ENCODE data around the gene NFATC1.

Gene NFATC1

DNA sequence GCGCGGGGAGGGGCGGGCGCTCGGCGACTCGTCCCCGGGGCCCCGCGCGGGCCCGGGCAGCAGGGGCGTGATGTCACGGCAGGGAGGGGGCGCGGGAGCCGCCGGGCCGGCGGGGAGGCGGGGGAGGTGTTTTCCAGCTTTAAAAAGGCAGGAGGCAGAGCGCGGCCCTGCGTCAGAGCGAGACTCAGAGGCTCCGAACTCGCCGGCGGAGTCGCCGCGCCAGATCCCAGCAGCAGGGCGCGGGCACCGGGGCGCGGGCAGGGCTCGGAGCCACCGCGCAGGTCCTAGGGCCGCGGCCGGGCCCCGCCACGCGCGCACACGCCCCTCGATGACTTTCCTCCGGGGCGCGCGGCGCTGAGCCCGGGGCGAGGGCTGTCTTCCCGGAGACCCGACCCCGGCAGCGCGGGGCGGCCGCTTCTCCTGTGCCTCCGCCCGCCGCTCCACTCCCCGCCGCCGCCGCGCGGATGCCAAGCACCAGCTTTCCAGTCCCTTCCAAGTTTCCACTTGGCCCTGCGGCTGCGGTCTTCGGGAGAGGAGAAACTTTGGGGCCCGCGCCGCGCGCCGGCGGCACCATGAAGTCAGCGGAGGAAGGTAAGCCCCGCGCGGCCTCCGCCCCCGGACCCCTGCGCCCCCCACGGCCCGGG is at the start of gene NFATC1:
TSS of gene NFATC1 (plus strand) at position 170 of the 644 bp plus-strand sequence. CDS start at position 465, 295 bp downstream.
- DNase-seq, result peak; percentile 93

DNA sequence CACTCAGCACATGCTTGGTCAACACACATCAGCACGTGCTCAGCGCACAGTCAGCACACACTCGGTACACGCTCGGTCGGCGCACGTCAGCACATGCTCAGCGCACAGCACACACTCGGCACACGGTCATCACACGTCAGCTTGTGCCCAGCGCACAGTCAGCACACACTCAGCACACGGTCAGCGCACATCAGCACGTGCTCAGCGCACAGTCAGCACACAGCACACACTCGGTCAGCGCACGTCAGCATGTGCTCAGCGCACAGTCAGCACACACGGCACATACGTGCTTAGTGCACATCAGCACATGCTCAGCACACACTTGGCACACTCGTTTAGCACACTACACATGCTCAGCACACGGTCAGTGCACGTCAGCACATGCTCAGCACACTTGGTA is 49.7 kb upstream of the NFATC1 start:
- DNase-seq, result peak; percentile 23

DNA sequence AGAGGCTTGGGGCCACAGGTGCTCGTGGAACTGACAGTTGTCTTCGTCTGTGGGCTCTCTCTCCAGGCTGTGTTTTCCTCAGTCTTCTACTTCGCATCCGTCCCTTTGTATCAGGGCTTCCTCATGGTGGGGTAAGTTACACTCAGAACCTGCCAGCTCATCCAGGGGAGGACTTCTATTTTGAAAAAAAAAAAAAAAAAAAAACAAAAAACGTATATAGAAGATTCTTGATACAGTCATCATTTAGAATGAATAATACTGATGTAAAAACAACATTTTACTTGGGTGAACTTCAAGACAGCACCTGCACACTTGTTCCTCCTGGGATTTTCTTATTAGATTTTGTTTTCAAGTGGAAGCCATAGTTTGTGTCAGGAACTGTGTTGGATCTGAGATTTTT is 47.7 kb upstream of the NFATC1 start:
- no peak for DNase-seq

DNA sequence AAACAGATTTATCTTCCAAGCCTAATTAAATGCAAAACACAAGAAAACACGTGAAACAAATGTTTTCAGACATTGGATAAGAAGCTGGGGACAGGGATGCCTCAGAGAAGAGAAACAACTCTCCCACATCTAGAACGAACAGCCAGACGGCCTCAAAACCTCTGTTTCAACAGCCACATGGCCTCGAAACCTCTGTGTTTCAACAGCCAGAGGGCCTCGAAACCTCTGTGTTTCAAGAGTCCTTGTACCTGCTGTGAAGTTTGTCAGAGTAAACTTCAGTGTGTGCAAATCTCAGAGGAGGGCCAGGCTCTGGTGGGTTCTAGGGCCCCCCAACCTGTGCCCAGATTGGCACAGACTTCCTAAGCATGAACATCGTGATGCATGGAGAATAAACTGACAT is 43.3 kb upstream of the NFATC1 start:
- no peak for DNase-seq

DNA sequence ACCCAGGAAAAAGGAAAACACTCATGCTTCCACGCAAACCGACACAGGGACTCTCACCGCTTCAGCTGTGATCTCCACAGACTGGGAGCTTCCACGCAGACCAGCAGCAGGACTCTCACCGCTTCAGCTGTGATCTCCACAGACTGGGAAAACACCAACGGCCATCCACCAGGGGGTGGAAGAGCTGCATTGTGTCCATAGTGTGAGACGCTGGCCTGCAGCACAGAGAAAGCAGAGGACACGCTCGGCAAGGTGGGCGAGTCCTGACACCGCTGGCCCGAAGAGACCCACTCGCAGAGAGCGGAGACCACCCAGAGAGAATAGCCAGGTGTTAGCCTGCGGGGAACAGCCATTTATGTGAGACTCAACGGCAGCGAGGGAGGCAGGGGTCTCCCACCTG is 42.5 kb upstream of the NFATC1 start:
- no peak for DNase-seq

DNA sequence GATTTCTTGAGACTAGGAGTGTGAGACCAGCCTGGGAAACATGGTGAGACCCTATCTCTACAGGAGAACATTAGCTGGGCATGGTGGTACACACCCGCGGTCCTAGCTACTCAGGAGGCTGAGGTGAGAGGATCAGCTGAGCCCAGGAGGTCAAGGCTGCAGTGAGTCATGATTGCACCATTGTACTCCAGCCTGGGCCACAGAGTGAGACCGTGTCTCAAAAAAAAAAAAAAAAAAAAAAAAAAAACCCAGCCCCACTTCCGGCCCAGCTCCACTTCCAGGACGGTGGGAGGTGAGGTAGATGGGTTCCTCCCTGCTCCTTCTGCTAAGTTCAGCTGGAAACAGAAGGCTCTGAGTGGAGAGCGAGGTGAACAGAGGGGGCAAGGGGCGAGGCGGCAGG is 41.4 kb upstream of the NFATC1 start:
- DNase-seq, result no peak

DNA sequence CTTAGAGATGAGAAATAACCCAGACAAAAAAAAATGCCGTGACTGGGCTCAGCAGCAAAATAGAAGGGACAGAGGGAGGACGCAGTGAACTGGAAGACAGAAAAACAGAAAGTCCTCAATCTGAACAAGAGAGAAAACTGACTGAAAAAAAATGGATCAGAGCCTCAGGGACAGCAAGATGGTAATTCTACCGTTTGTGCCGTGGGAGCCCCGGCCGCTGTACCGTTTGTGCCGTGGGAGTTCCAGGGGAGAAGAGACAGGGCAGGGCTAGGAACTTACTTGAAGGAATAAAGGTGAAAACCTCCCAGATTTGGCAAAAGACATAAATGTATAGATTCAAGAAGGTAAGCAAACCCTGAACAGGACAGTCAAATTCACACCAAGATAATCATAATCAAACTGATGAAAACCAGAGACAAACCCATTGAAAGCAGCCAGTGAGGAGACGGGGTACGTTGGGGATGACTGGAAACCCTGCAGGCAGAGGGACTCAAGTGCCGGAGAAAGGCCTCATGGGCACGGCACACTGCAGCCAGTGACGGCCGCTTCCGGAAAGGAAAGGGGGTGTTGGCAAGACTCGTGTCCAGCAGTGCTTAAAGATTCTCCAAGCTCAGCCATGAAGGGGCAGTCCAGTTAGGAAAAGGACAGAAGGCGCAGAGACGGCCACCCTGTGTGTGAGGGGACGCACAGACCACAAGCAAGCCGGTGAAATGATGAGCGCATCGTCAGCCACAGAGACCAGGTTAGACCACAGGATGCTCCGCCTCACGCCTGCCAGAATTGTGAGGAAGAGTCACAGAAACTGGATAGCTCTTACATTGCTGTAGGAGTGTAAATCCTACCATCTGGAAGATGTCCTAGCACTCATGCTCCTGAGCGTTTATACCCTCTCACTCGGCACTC is 40.0 kb upstream of the NFATC1 start:
- DNase-seq, result peak; percentile 20

DNA sequence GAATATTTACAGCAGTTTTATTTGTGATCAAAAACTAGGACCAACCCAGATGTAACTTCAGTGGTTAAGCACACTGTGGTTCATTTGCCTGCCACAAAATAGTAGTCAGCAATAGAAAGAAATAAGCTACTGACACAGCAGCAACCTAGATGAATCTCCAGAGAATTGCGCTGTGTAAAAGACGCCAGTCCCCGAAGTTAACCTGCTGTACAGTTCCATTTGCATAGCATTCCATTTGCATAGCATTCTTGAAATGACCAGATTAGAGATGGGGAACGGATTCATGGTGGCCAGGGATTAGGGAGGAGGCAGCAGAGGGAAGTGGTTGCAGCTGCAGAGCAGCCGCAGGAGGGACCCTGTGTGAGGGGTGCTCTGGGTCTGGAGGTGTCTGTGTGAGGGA is 39.3 kb upstream of the NFATC1 start:
- DNase-seq, result peak; percentile 23

DNA sequence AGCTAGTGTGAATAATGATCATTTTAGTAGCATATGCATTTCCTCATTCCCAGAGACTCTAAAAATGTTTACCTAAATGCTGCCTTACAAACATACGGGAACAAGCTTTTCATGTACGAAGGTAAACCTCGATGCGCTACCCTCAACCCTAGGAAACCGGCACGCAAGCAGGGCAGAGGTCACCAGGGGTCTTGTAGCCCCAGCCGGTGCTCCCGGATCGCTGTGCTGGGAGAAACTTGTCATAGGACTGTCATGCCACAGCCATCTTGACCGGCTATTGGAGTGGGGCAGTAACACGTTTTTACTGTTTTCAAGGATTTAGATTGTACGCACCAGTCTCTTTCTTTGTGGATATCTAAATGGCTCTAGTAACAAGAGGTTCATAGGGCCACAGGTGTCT is 34.8 kb upstream of the NFATC1 start:
- DNase-seq, result peak; percentile 15

DNA sequence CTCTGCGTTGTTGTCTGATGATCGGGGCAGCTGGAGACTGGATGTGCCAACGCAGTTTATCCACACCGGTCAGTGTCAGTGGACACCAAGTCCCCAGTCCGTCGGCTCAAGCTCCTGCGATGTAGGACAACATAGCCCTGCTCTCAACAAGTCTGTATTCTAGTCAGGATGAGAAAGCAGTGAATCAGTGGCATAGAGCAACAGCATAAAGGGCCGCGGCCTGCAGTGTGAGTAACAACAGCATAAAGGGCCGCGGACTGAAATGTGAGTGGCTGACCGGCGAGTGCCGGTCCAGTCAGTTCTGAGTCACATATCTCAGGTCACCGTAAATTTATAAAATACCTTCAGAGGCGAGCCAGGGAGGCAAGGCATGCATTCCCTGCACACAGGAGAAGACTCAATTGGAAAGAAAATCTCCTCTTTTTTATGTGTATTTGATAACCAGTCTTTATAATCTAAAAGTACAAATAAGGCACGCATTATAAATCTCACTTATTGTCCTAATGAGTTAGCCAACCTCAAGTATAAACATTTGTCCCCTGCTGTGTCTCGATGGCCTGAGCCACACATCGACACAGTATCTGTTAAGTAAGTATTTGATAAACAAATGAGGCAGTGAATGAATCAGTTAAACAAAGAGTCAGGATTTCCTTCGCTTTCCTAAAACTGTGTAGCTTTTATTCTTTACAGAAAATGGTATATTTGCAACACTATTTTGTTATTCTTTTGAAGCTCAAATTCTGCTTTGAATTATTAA is 33.8 kb upstream of the NFATC1 start:
- DNase-seq, result peak; percentile 37

DNA sequence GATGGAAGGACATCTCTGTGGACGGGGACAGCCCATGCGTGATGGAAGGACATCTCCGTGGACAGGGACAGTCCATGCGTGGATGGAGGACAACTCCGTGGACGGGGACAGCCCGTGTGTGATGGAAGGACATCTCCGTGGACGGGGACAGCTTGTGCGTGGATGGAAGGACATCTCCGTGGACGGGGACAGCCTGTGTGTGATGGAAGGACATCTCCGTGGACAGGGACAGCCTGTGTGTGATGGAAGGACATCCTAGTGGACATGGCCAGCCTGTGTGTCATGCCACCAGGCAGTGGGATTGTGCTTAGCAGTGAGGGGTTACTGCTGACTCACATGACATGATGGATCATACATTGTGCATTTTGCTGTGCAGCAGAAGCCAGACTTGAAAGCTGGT is 30.0 kb upstream of the NFATC1 start:
- DNase-seq, result peak; percentile 30

DNA sequence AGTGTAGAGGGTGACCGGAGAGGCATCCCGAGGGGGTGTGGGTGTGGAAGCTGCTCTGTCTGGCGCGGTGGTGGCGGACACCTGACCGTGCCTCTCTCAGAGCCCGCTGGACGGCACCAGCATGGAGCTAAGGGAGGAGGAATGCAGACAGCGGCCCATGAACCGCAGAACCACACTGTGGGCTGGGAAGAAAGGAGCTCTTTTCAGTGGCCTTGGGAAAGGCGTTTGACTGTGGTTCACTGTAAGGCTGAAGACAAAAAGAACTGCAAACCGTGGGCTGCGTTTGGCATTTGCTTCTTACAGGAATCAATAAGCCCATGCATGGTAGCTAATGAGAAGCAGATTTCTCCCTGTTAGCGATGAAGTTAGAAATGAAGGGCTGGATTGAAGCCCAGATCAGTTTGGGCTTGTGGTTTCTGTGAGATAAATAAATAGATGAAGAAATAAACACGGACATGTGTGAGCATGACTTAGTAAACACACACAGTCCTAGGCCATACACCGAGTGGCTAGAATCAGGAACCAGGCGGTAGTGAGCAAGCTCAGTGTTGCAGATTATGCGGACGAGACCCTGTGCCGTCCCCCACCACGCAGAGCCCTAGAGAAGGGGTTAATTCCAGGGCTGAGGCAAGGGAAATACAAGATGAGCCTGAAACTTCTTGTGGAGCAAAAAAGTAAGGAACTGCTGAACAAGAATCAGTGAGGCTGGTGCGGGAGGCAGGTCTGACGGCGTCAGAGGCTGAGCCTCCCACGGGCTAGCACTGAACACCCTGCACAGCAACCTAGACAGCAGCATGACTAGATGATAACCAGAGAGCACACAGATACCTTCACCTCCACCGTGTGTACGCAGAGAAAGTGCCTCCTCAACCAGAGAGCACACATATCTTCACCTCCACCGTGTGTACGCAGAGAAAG is 29.3 kb upstream of the NFATC1 start:
- peak; percentile 44 for DNase-seq

DNA sequence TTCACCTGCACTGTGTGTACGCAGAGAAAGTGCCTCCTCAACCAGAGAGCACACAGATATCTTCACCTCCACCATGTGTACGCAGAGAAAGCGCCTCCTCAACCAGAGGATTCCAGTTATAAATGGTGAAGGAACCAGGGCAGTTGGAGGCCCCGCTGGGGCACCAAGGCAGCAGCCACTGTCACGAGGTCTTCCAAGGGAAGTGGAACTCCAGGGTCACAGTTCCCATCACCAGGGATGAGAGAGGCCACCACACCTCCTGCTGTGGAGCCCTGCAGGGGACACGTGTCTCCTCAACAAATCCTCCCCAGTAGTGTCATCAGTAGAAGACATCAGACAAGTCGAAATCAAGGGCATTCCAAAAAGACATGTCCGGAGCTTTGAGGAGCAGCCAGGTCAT is 28.2 kb upstream of the NFATC1 start:
- peak; percentile 32 for DNase-seq

DNA sequence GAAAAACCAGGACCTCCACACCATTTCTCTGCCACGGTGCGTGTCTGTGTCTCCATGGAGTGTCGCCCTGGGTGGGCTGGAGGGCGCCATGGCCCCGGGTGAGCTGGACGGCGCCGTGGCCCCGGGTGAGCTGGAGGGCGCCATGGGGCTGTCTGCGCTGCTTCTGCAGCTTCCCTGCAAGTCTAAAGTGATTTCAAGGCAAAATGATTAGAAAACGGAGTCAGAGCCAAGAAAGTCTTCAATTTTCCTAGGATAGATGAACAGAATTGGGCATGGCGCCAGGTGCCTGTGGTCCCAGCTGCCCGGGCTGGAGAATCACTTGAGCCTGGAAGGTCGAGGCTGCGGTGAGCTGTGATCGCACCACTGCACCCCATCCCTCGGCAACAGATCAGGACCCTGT is 27.7 kb upstream of the NFATC1 start:
- peak; percentile 41 for DNase-seq

DNA sequence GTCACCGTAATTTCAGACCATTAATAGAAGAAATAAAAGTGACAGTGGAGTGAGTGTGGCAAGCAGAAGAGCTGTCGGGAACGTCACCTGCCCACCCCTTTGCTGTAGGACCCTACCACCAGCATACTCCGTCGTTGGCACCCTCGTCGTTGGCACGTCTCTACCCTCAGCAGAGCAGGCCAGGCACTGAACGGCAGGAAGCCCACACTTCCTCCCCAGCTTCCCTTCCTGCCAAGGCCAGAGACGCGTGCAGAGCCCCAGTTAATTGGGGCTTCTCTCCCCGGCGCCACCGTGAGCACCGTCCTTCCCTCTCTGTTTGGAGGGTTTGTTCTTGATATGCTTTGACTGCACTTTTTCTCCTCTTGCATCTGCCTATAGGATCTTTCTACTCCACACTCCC is 27.0 kb upstream of the NFATC1 start:
- peak; percentile 9 for DNase-seq

DNA sequence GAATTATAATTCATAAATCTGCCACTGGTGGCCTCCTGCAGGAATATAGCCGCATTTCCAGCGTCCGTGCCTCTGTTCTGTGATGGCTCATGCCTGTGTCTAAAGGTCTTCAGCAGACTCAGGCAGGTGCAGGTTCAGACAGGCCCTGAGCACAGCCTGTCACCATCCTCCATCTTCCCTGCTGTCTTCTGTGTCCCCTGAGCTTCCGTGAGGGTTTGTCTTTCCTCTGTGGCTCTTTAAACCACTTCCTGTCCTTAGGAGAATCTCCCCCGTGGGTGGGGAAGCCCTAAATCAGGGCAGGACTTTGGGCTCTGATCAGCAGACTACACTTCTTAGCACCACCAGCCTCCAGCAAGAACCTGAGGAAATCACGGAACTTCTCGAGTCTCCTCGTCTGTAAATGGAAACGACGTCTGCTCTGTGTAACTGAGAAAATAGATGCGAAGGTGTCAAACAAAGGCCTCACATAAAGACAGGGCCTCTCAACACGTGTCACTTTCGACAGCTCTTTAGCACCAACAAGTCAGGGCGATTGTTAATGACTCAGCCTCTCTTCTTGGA is 24.1 kb upstream of the NFATC1 start:
- peak; percentile 29 for DNase-seq

DNA sequence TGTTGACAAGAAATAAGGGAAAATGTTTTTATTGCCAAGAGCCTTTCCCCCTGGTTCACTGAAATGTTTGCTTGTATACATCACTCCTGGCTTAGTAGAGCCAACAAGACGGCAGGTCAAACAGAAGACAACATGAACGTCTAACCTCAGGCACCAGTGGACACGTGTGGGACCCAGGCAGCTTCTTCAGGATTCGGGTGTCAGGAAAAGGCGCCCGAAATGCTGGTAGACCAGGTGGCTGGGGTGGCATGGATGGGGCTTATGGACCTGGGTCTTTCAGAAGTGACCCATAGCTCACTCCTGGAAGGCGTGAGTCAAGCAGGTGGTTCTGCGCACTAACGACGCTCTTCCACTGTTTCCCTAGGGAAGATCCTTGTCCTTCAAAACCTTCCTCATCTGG is 23.3 kb upstream of the NFATC1 start:
- DNase-seq, result peak; percentile 12

DNA sequence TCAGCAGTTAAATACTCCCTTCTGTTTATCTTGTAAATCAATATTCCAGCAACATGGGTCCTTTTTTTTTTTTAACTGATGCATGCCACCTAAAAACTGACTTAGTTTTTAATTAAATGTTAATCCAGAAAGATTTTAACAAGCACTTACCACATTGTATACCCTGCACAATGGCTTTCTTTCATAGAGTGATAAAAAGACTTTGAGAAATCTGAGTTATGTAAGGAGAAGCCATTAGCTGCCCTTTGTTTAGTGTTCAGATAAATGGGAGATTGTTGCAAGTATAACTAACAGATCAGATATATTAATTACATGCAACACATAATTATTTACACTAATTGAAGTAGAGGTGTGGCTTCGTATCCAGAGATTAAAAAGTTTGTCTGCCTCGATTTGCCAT is 22.7 kb upstream of the NFATC1 start:
- DNase-seq, result no peak

DNA sequence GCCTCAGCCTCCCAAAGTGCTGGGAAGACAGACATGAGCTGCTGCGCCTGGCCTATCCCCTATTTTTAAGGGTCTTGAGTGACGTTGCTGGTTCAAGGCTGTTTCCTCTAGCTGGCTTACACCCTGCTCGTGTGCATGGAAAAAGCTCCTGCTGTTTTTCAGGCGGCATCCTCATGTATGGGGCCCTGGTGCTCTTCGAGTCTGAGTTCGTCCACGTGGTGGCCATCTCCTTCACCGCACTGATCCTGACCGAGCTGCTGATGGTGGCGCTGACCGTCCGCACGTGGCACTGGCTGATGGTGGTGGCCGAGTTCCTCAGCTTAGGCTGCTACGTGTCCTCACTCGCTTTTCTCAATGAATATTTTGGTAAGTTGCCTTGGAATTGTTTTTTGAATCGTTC is 22.0 kb upstream of the NFATC1 start:
- peak; percentile 13 for DNase-seq

DNA sequence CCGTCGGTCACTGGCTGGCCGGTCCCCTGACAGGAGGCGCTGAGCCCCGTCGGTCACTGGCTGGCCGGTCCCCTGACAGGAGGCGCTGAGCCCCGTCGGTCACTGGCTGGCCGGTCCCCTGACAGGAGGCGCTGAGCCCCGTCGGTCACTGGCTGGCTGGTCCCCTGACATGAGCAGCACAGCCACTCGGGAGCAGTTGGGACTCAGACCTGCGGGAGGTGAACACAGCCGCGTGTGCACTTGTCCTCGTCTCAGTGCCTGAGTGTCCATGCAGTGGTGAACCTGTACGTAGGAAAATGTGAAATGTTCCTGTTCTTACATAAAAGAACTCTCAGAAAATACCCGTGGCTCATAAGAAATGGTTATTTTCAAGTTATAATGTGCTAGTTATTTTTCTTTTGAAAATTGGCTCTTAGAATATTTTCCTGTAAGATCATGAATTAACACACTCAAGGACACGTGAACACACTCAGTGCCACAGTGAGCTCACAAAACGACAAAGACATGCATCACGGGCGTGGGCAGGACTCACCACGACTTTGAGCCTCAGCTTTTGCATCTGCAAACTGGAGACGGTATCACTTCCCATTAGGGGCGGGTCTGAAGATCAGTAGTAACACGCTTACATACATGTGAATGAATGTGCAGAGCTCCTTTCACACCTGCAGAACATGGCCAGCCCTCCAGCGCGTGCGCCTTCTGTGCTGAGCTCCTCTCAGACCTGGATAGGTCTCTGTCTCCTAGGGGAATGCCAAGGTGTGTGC is 21.1 kb upstream of the NFATC1 start:
- DNase-seq, result peak; percentile 30

DNA sequence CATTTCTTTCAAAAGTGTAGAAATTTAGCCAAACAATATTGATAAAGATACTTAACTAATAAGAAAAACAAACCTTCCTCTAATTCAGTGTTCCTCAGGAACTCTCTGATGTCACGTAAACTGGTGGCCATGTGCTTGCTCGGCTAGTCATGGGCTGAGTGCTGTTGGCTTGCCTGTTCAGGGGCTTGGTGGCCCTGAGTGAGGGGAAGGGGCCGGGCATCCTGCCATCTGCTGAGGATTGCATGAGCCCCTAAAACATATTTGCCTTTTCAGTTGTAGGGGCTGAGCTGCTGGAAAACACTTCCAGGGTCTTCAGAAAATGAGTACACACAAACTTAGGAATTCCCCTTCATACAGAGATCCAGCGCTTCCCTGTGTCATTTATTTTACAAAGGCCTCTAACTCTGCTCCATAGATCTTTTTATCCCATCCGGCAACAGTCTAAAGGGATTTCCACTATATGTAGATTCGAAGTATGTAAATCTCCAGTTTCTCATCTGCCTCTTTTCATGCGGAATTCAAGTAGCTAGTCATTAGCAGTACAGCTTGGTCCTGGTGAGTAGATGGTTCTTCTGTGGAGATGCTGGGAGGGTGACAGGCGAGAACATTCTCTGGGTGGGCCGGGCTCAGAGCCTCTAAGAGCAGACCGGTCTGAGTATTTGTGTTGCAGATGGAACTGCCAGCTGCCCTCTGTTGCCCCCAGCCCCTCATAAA is 20.1 kb upstream of the NFATC1 start:
- peak; percentile 21 for DNase-seq
